Mammary epithelial cell (primary cell): Measurements from ENCODE around the gene PRR20G.

ENCODE experiments used
- CTCF ChIP-seq, 2 donors: IDR thresholded peaks in 1 of 2; conservative IDR thresholded peaks in 1 of 2; 2 replicates each; pipeline ENCODE4 v1.5.1; 2011 to 2012; ENCODE audit warnings: inconsistent platforms in 2 of 2, low read length in 2 of 2, mild to moderate bottlenecking in 2 of 2, control low read depth in 1 of 2, low read depth in 1 of 2; ENCODE audit not compliant: insufficient read depth in 1 of 2; ENCODE audit errors: extremely low read depth in 1 of 2
- EZH2 ChIP-seq: IDR thresholded peaks from 2 replicates; pipeline ENCODE4 v1.6.1; 2012; ENCODE audit warnings: low read length, inconsistent platforms, borderline replicate concordance

- TF ChIP-seq CTCF (conservative IDR thresholded peaks at IDR 0.05 in 1 of 2, IDR thresholded peaks at IDR 0.05 in 1 of 2; ENCODE audit: extremely low read depth in 1 of 2, insufficient read depth in 1 of 2, low read depth in 1 of 2, low read length in 2 of 2) (no peak), EZH2 (no peak)
Observed at GRCh38 chr3:127247292-127247691, 40.6 kb downstream of the PRR20G start.
